Retinal pigment epithelial cell (primary cell): ENCODE data around the gene TADA2B.

Source experiments
- DNase-seq: peaks from one replicate; pipeline ENCODE4 v3.0.0-alpha.2; 2010; ENCODE audit warnings: low read depth
- H3K4me3 ChIP-seq: 2 replicates; pipeline ENCODE4 v1.5.1; 2011; ENCODE audit warnings: mild to moderate bottlenecking, low read length, control low read depth, moderate library complexity
- TF ChIP-seq, protein P1 (sequence below): conservative IDR thresholded peaks from 2 replicates; pipeline ENCODE4 v1.5.1; 2011; ENCODE audit warnings: low read depth, low read length, control low read depth, inconsistent platforms

The TADA2B gene

DNA sequence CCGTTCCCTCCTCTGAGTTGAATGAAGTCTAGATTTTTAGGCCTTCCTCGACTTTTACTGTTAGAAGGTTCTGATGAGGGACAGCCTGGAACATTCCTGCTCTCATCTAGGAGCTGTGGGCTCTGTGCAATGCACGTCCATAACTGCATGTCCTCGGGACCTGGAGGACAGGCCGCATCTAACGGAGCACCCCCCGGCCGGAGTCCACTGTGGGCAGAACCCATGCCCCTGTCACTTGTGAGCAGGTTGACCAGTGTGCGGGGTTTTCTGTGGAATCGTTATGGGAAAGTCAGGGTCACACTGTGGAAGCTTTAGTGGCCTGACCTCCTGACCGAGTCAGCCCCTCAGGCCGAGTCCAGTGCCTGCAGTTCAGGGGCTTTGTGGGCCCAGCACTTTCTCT, 19.3 kb upstream of the TADA2B start:
- DNase-seq, result no peak
- TF ChIP-seq, protein P1, sequence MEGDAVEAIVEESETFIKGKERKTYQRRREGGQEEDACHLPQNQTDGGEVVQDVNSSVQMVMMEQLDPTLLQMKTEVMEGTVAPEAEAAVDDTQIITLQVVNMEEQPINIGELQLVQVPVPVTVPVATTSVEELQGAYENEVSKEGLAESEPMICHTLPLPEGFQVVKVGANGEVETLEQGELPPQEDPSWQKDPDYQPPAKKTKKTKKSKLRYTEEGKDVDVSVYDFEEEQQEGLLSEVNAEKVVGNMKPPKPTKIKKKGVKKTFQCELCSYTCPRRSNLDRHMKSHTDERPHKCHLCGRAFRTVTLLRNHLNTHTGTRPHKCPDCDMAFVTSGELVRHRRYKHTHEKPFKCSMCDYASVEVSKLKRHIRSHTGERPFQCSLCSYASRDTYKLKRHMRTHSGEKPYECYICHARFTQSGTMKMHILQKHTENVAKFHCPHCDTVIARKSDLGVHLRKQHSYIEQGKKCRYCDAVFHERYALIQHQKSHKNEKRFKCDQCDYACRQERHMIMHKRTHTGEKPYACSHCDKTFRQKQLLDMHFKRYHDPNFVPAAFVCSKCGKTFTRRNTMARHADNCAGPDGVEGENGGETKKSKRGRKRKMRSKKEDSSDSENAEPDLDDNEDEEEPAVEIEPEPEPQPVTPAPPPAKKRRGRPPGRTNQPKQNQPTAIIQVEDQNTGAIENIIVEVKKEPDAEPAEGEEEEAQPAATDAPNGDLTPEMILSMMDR, result no peak
- H3K4me3 ChIP-seq, result no peak overlapping the region

DNA sequence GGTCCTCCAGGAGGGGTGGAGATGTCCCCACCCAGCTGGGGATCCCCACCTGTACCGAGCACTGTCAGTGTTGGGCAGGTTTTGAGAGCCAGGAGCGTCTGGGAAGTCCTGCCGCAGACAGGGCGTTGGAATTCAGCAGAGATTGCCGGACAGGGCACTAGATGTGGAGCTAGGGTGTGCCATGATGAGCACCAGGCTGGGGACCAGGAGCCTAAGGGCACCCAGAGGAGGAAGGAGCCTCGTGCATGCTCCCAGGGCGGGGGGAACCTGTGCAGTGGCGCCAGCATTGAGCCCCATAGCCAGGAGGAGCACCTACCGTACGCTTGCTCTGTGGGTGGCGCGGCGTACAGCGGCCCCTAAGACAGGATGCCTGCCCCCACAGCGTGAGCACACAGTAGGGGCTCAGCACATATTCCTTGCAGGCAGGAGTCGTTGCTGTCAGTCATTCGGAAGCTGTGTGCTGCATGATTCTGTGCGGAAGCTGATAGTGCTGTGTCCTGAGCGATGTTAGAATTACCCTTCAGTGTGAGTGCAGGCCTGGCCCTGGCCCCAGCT, 18.8 kb upstream of the TADA2B start:
- DNase-seq, result no peak
- TF ChIP-seq, protein P1, result no peak
- H3K4me3 ChIP-seq, result no peak overlapping the region

DNA sequence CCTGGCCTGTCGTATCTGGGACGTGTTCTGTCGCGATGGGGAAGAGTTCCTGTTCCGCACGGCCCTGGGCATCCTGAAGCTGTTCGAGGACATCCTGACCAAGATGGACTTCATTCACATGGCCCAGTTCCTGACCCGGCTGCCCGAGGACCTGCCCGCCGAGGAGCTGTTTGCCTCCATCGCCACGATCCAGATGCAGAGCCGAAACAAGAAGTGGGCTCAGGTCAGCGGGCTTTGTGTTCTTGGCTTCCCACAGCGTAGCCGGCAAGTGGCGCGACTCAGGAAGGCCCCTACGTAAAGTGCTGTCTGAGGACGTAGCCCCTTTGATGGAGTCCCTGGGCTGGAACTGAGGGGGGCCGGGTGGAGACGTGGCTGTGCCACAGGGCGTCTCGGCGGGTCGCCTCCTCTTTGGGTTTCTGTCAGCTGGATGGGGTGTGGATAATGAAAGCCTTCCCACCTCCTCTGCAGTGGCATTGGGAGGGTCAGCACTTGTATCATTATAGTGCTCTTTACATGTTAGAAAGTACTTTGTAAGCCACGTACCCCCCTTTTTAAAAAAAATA, 18.1 kb upstream of the TADA2B start:
- no peak overlapping the region for H3K4me3 ChIP-seq
- TF ChIP-seq, protein P1, result no peak
- no peak for DNase-seq

DNA sequence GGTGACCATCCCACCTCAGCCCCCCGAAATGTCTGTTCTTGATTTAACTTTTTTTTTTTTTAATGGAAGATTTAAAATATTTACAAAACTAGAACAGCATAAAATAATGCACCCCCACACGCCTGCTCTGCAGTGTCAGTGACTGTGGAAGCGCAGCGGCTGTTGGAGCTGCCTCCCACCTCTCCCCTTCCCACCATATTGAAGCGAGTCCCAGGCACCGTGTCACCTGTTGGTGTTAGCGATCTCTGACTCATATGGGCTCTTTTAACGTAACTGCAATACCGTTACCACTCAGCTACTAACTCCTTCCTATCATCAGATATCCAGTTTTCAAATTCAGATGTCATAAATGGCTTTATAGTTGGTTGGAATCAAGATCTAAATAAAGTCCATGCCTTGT, 17.1 kb upstream of the TADA2B start:
- no peak overlapping the region for H3K4me3 ChIP-seq
- TF ChIP-seq, protein P1, result no peak

DNA sequence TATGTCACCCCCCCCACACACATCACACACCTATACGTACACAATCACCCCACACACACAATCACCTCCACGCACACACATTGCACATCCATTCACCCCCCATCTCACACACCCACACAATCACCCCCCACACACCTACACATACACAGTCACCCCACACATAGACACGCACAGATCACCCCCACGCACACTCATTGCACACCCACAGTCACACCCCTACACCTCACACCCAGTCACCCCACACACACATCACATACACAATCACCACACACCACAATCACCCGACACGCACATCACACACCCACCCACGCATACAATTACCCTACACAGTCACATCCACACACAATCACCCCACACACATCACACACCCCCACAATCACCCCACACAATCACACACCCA, 15.9 kb upstream of the TADA2B start:
- no peak for DNase-seq
- H3K4me3 ChIP-seq, result no peak overlapping the region
- TF ChIP-seq, protein P1, result no peak

More for the DNA sequence above, 17.1 kb upstream of the TADA2B start:
- no peak for DNase-seq

DNA sequence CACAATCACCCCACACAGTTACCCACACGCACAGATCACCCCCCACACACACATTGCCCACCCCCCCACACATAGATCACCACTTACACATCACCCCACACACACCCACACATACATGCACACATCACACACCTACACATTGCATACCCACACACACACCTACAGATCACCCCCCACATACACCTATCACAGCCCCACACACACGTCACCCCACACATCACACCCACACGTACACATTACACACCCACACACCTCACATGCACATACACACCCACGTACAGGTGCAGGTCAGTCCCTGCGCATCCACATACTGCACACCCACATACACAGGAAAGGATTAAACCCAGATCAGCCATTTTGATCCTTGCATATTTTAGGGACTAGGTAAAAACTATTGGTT, 15.3 kb upstream of the TADA2B start:
- TF ChIP-seq, protein P1, result no peak
- H3K4me3 ChIP-seq, result no peak overlapping the region
- DNase-seq, result no peak

DNA sequence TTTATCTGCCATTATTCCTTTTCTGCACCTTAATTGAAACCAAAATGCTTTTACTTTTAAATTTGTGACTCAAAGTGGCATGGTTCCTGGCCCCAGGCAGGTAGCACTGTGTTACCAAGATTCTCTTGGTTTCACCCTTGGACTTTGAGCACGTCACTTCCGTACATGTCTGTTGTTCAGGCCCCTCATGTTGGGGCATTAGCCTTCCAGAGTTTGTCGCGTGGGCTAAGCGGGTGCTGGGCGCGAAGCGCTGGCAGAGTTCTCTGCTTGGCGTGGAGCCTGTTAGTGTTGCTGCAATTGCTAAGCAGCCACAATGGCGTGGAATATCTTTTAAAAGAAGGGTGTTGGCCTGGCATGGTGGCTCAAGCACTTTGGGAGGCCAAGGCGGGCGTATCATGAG, 14.0 kb upstream of the TADA2B start:
- TF ChIP-seq, protein P1, result no peak
- DNase-seq, result no peak
- H3K4me3 ChIP-seq, result no peak overlapping the region
